Caco-2 (cell line): ENCODE data around the gene KLF3. TPM values are rescaled to one million over a fixed set of nuclear protein-coding genes. Genes with fewer than 3 reads are reported as not detected.

Experiments
- BruUV-seq: library from RNA; stranded (reverse); fragments of 400-500 nt; replicated peaks from 2 replicates; lab custom pipeline; 2021; lab: Mats Ljungman, UMichigan
- CTCF ChIA-PET: fragments of 300-600 bp; sonication (Branson Sonifier 250); formaldehyde crosslinking; loops from one replicate; lab custom pipeline; 2022; ENCODE audit warnings: antibody characterized with exemption; lab: Charles Lee
- POLR2A ChIA-PET: fragments of 300-600 bp; sonication (Branson Sonifier 250); formaldehyde crosslinking; loops from one replicate; lab custom pipeline; 2022; ENCODE audit warnings: antibody characterized with exemption; lab: Charles Lee
- DNase-seq, 2 experiments: peaks; one replicate each; pipeline versions ENCODE4 v3.0.0 to v3.0.0-alpha.2; 2020 to 2022
- H3K27me3 ChIP-seq: replicated peaks from 2 replicates; pipeline ENCODE4 v1.6.0; 2011; ENCODE audit warnings: low read length; ENCODE audit not compliant: control insufficient read depth, insufficient read depth
- H3K36me3 ChIP-seq: 2 replicates; pipeline ENCODE4 v1.5.1; 2011; ENCODE audit warnings: low read length; ENCODE audit not compliant: control insufficient read depth, insufficient read depth
- H3K4me1 ChIP-seq: fragments of 250-450 bp; sonication (Bioruptor Pico); 2 replicates; pipeline ENCODE4 v1.5.1; 2020; ENCODE audit warnings: mild to moderate bottlenecking
- H3K4me3 ChIP-seq: 2 replicates; pipeline ENCODE4 v1.5.1; 2011; ENCODE audit warnings: low read depth, mild to moderate bottlenecking, control low read depth, low read length
- H3K9me3 ChIP-seq: fragments of 250-450 bp; sonication (Bioruptor Pico); 2 replicates; pipeline ENCODE4 v1.5.1; 2020; ENCODE audit warnings: mild to moderate bottlenecking, moderate library complexity
- H3K27ac Mint-ChIP-seq: one replicate; pipeline ENCODE4 v1.8.0; 2022; ENCODE audit warnings: mixed read lengths; ENCODE audit not compliant: unreplicated experiment
- H3K27me3 Mint-ChIP-seq: one replicate; pipeline ENCODE4 v1.8.0; 2022; ENCODE audit warnings: mixed read lengths; ENCODE audit not compliant: insufficient read depth, unreplicated experiment
- H3K36me3 Mint-ChIP-seq: one replicate; pipeline ENCODE4 v1.8.0; 2022; ENCODE audit warnings: mild to moderate bottlenecking, mixed read lengths; ENCODE audit not compliant: insufficient read depth, unreplicated experiment
- H3K4me1 Mint-ChIP-seq: one replicate; pipeline ENCODE4 v1.8.0; 2022; ENCODE audit warnings: low read depth, mixed read lengths; ENCODE audit not compliant: unreplicated experiment
- H3K4me3 Mint-ChIP-seq: one replicate; pipeline ENCODE4 v1.8.0; 2022; ENCODE audit warnings: mild to moderate bottlenecking, moderate library complexity, mixed read lengths; ENCODE audit not compliant: unreplicated experiment
- H3K9me3 Mint-ChIP-seq: one replicate; pipeline ENCODE4 v1.8.0; 2022; ENCODE audit warnings: mixed read lengths; ENCODE audit not compliant: unreplicated experiment
- CTCF ChIP-seq, 2 experiments: fragments of 200-600 bp in 1 of 2; IDR thresholded peaks; 1 replicate in 1 of 2; 2 replicates in 1 of 2; pipeline versions ENCODE4 v1.5.1 to v1.8.0; 2011 to 2022; ENCODE audit warnings: antibody characterized with exemption in 1 of 2, control low read depth in 1 of 2, inconsistent platforms in 1 of 2, low read depth in 1 of 2, low read length in 1 of 2, mild to moderate bottlenecking in 1 of 2, moderate library complexity in 1 of 2; ENCODE audit not compliant: insufficient read depth in 1 of 2, severe bottlenecking in 1 of 2, unreplicated experiment in 1 of 2
- intact Hi-C: fragments of 100-400 bp; cut with micrococcal nuclease; formaldehyde crosslinking; loops from one replicate; pipeline ENCODE4 v1.10.0; 2022; ENCODE audit not compliant: unreplicated experiment
- total RNA-seq: library from RNA; stranded (reverse); gene quantifications from 2 replicates; pipeline ENCODE4 v1.2.3, GENCODE V29; 2022

The KLF3 gene
- total RNA-seq, 1 experiment from 2014 or later: 34.8 TPM

DNA sequence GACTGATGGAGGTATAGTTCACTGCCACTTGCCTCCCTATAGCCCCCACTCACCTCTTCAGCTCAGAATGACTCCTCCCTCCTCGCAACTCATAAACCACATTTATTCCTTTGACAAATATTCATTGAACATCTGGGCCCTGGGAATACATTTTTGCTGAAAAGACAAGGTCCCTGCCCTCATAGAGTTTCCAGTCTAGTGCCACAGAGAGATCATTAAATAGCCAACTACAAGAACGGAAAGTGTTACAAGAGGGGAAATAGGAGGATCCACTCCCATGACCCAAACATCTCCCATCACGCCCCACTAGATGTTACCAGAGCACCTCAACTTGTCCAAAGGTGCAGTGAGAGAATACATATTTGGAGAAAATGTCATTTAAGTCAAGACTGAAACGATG lies 3.2 kb upstream of the KLF3 start:
- Histone ChIP-seq H3K36me3 (no peaks in the 10 kb centered on the region), H3K4me3 (no peak overlapping the region), H3K9me3 (no peaks in the 10 kb centered on the region), H3K27me3 (no peaks in the 10 kb centered on the region), H3K4me1 (peaks cover 11% of the 10 kb centered on the region)
- peaks cover 12% of the 10 kb centered on the region for H3K9me3 Mint-ChIP-seq
- no peak for TF ChIP-seq CTCF (IDR thresholded peaks at IDR 0.05; ENCODE audit: insufficient read depth in 1 of 2, low read depth in 1 of 2, low read length in 1 of 2, severe bottlenecking in 1 of 2, unreplicated experiment in 1 of 2)
- BruUV-seq: no TSS peak
- no peak overlapping the region for H3K27ac Mint-ChIP-seq
- DNase-seq: no peak
- ChIA-PET CTCF (no interaction called here), POLR2A (no interaction called here)
- no peaks in the 10 kb centered on the region for H3K27me3 Mint-ChIP-seq
- peaks cover 14% of the 10 kb centered on the region for H3K4me1 Mint-ChIP-seq
- H3K36me3 Mint-ChIP-seq: peaks cover 11% of the 10 kb centered on the region
- peak overlapping the region; percentile 52 for H3K4me3 Mint-ChIP-seq
- intact Hi-C loops: loop anchor here (10.0 kb wide), 1 partner anchor 384 kb away; no protein-coding TSS in a partner anchor

GRCh38 chr4:38661371-38661770 lies 2.6 kb upstream of the KLF3 start:
- ChIA-PET CTCF (no interaction called here), POLR2A (no interaction called here)
- DNase-seq: no peak
- no peaks in the 10 kb centered on the region for H3K27me3 ChIP-seq
- no peak for TF ChIP-seq CTCF (IDR thresholded peaks at IDR 0.05; ENCODE audit: insufficient read depth in 1 of 2, low read depth in 1 of 2, low read length in 1 of 2, severe bottlenecking in 1 of 2, unreplicated experiment in 1 of 2)
- no peaks in the 10 kb centered on the region for H3K36me3 ChIP-seq
- no peaks in the 10 kb centered on the region for H3K9me3 ChIP-seq
- H3K4me3 ChIP-seq: no peak overlapping the region
- no TSS peak for BruUV-seq
- peaks cover 12% of the 10 kb centered on the region for H3K9me3 Mint-ChIP-seq
- H3K27ac Mint-ChIP-seq: no peak overlapping the region
- H3K36me3 Mint-ChIP-seq: peaks cover 11% of the 10 kb centered on the region
- peaks cover 19% of the 10 kb centered on the region for H3K4me1 Mint-ChIP-seq
- peaks cover 17% of the 10 kb centered on the region for H3K4me1 ChIP-seq
- peak overlapping the region; percentile 52 for H3K4me3 Mint-ChIP-seq
- H3K27me3 Mint-ChIP-seq: no peaks in the 10 kb centered on the region
- intact Hi-C loops: loop anchor here (10.0 kb wide), 1 partner anchor 383 kb away; no protein-coding TSS in a partner anchor

DNA sequence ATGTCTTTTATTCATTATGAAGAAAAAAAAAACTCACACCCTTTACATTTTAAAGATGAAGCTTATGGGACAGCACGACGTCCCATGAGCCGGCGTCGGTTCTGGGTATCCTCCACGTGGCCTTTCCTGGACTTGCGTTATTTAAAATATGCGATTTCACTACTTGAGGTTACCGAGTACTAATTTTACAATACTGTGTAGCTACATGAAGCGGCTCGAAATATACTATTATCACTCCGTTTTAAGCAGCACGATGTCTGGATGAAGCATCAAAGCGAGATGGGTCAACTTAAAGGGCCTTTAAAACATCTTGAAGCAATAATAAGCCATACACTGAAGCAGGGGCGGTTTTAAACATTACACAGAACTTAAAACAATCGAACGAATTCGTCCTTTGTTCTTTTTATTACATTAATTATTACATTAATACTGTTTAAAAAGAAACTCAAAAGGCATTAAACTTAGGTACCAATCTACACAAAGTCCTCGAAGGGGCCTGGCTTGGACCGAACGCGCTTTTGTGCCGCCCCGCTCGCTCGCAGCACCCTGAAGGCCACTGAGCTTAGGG lies 1.4 kb upstream of the KLF3 start:
- Mint-ChIP-seq H3K36me3 (peaks cover 19% of the 10 kb centered on the region), H3K4me1 (peaks cover 30% of the 10 kb centered on the region), H3K9me3 (peaks cover 12% of the 10 kb centered on the region), H3K27me3 (no peaks in the 10 kb centered on the region), H3K4me3 (peak overlapping the region; percentile 87), H3K27ac (no peak overlapping the region)
- POLR2A ChIA-PET: interaction anchor here (0.6 to 0.7 kb wide), 2 partner anchors 41 to 344 kb away, joined by 3 to 4 read pairs; no protein-coding TSS in a partner anchor
- BruUV-seq: TSS peak; percentile 43
- intact Hi-C loops: loop anchor here (10.0 kb wide), 1 partner anchor 382 kb away; no protein-coding TSS in a partner anchor
- H3K9me3 ChIP-seq: no peaks in the 10 kb centered on the region
- no peaks in the 10 kb centered on the region for H3K36me3 ChIP-seq
- no peak for TF ChIP-seq CTCF (IDR thresholded peaks at IDR 0.05; ENCODE audit: insufficient read depth in 1 of 2, low read depth in 1 of 2, low read length in 1 of 2, severe bottlenecking in 1 of 2, unreplicated experiment in 1 of 2)
- no peak for DNase-seq
- H3K27me3 ChIP-seq: no peaks in the 10 kb centered on the region
- peaks cover 26% of the 10 kb centered on the region for H3K4me1 ChIP-seq
- peak overlapping the region; percentile 74 for H3K4me3 ChIP-seq
- CTCF ChIA-PET: no interaction called here
